K562 treated with DMSO at 1 percent for 12 hours (cell line): Measurements from ENCODE around the gene TESK2. TPM values are rescaled to one million over a fixed set of nuclear protein-coding genes. Genes with fewer than 3 reads are reported as not detected.

Experiments used
- total RNA-seq: library from RNA; unstranded; fragments of 300-600 nt; gene quantifications from 2 replicates; pipeline ENCODE4 v1.2.3, GENCODE V29; 2022; ENCODE audit not compliant: insufficient read depth

Gene TESK2, protein sequence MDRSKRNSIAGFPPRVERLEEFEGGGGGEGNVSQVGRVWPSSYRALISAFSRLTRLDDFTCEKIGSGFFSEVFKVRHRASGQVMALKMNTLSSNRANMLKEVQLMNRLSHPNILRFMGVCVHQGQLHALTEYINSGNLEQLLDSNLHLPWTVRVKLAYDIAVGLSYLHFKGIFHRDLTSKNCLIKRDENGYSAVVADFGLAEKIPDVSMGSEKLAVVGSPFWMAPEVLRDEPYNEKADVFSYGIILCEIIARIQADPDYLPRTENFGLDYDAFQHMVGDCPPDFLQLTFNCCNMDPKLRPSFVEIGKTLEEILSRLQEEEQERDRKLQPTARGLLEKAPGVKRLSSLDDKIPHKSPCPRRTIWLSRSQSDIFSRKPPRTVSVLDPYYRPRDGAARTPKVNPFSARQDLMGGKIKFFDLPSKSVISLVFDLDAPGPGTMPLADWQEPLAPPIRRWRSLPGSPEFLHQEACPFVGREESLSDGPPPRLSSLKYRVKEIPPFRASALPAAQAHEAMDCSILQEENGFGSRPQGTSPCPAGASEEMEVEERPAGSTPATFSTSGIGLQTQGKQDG
- total RNA-seq, result 8.2 and 14.5 TPM in 2 replicates

DNA sequence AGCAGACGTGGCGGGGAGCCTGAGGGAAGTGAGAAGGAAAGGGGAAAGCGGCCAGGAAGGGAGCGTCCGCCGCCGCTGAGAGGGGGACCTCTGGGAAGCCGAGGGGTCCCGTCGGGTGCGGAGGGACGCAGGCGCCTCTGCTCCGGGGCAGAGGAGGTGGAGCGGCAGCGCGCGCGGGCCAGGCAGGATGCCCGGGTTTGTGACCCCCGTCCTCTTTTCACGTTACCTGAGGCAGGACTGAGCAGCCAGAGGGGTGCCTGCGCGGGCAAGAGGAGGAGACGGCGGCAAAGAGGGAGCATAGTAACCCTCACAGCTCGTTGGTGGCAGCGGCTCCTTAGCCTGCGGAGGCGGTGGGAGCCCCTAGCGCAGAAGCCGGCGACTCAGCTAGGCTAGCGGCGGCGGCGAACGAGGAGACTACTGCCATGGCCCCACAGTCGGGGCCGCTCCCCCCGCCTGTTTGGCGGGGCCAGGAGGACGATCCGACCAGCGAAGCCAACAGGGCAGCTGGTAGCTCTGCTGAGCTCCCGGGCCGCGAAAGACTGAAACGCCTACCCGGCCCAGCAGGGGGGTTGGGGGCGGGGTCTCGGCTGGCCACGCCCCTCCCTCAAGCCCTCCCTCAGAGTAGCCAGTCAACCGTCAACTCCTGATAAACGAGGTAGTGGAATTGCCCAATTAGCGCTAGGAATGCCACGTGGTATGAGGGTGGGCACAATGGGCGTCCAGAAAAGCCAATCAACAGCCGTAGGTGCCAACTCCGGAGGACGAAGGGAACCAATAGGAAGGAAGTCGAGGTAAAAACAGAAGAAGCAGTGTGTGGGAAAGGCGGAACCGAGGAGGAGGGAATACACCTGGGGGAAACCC lies at the start of gene TESK2:
Gene TESK2, minus strand, starts transcription at position 538 of the 861 bp plus-strand sequence. CDS start 33,378 bp downstream, outside the sequence.

DNA sequence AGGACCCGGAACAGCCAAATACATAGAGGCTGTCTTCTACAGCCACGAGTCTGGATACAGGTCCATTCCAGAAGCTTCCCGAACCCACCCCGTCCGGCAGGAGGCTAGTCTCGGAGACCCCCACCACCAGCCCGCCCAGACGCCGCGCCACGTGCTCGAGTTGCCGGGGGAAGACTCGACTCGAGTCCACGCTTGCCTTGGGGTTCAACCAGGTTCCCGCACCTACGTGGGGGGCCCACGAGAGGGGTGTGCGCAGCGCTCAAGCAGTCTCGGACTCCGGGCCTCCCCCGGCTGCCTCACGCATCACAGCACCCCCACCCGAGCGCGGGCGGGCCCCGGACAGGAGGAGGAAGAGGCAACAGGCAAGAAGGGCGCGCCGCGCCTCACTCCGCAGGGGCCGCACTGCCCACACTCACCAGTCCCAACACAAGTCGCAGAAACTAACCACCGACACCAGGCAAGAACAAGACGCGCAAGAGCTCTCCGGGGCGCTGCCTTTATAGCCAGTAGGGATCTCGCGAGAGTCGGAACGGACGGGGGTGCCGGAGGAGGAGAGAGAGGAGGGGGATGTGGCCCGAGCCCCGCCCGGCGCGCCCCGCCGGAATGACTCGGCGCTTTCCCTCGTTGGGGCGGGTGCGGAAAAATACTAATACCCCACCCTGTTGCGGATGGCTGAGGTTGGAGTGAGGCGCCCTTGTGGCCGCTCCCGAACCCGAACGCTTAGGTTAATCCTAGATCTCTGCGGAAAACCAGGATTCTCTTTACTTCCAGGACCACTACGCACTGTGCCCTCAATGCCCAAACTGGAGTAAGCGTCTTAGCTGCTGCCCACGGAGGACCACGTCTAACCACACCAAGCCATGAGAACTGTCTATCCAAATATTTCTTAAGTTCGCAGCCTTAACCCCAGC lies 30.7 kb upstream of the TESK2 start, which contains the start of gene PRDX1:
Gene PRDX1, minus strand, starts transcription at position 472 of the 911 bp plus-strand sequence. CDS start 2,841 bp downstream, outside the sequence.

DNA sequence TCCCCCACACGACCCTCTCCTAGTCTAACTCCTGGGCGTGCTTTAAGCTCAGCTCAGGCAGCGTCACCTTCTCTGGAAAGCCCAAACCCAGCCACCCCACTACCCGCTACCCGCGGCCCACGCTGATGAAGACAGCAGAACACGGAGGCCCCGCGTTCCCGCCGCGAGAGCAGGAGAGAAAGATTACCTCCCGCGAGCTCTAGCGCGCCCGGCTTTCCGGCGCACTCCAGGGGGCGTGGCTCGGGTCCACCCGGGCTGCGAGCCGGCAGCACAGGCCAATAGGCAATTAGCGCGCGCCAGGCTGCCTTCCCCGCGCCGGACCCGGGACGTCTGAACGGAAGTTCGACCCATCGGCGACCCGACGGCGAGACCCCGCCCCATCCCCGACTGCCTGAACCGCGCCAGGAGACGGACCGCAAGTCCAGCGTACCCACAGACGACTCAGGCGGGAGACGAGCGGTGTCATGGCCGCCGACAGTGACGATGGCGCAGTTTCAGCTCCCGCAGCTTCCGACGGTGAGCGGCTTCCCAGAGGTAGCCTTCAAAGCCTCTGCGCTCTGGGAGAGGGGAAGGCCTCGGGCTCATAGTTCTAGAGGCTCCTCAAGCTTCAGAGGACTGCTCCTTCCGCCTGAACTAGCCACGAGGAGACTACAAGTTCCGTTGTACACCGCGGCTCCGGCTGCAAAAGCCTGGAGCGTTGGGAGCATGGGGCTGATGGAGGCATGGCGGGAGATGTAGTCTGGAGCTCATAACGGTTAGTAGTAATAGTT lies 151.0 kb downstream of the TESK2 start, which contains the start of the genes MUTYH and TOE1:
Gene MUTYH, minus strand, starts transcription at position 652 of the 770 bp plus-strand sequence. CDS start 5,935 bp downstream, outside the sequence.
Gene TOE1, plus strand, starts transcription at position 382 of the 770 bp plus-strand sequence. Its CDS starts 83 bp downstream, at position 465.

DNA sequence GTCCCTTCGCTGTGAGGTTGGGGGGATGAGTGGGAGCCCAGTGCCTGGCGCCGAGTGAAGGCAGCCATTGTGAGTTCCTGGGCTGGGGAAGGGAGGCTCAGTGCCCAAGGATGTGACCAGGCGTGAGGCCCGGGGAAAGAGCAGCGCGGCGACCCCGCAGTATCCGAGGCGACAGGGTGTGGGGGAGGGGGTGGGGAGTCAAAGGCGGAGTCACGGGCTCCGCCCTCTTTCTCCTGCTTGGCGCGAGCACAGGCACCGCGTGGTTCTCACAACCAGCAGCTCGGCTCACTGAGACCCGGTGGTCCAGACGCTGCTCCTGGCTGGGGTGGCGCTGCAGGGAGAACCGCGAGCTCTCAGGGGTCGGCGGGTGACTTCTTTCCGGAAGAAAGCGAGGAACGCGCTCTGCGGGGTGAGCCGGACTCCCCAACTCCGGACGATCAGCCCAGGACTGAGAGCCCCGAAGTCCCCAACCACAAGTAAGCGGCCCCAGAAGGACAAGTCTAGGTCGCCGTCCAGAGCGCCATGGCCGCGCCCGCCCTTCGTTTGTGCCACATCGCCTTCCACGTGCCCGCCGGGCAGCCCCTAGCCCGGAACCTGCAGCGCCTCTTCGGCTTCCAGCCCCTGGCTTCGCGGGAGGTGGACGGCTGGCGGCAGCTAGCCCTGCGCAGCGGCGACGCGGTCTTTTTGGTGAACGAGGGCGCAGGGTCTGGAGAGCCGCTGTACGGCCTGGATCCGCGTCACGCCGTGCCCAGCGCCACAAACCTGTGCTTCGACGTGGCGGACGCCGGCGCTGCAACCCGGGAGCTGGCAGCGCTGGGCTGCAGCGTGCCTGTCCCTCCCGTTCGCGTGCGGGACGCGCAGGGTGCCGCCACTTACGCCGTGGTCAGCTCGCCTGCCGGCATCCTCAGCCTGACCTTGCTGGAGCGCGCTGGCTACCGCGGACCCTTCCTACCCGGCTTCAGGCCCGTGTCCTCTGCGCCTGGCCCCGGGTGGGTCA lies 164.0 kb downstream of the TESK2 start, which contains the start of gene HPDL:
Gene HPDL, plus strand, starts transcription at position 269 of the 997 bp plus-strand sequence. Its CDS starts 254 bp downstream, at position 523.

Other genes with a start within 250 kb of the TESK2 start
- gene HPDL, start 164.3 kb downstream of the TESK2 start, total RNA-seq, result not detected in 2 replicates
- 12.2 and 15.7 TPM in 2 replicates for gene TOE1, start 151.0 kb downstream of the TESK2 start, total RNA-seq
- 23.1 and 32.2 TPM in 2 replicates for gene MUTYH, start 150.7 kb downstream of the TESK2 start, total RNA-seq
- gene CCDC163, start 8.9 kb upstream of the TESK2 start, total RNA-seq, result 5.7 and 9.9 TPM in 2 replicates
- 1.8 and 3.2 TPM in 2 replicates for gene MMACHC, start 9.1 kb upstream of the TESK2 start, total RNA-seq
- gene PRDX1, start 30.7 kb upstream of the TESK2 start, total RNA-seq, result 681 and 841 TPM in 2 replicates
- gene AKR1A1, start 59.7 kb upstream of the TESK2 start, total RNA-seq, result 180 and 238 TPM in 2 replicates
- 228 and 377 TPM in 2 replicates for gene NASP, start 92.9 kb upstream of the TESK2 start, total RNA-seq
- gene CCDC17, start 132.9 kb upstream of the TESK2 start, total RNA-seq, result 1.3 and 3.0 TPM in 2 replicates
- gene GPBP1L1, start 195.4 kb upstream of the TESK2 start, total RNA-seq, result 44.6 and 87.8 TPM in 2 replicates
- 31.0 and 58.6 TPM in 2 replicates for gene TMEM69, start 197.0 kb upstream of the TESK2 start, total RNA-seq